Bone marrow (tissue), 2 donors: ENCODE measurements around the gene UCN2.

Source experiments
- DNase-seq, 2 donors: peaks; one replicate each; lab custom pipeline; 2025; lab: John Stamatoyannopoulos, UW

The UCN2 gene

GRCh38 chr3:48591436-48591835 lies 27.9 kb upstream of the UCN2 start:
- no peak for DNase-seq

GRCh38 chr3:48588230-48588629 lies 24.6 kb upstream of the UCN2 start:
- no peak for DNase-seq

- no peak for DNase-seq
Observed at GRCh38 chr3:48587686-48588085, 24.1 kb upstream of the UCN2 start.

- no peak for DNase-seq
Observed at GRCh38 chr3:48585411-48585810, 21.8 kb upstream of the UCN2 start.

- no peak for DNase-seq
Observed at GRCh38 chr3:48584836-48585235, 21.3 kb upstream of the UCN2 start.

- DNase-seq = no peak
Observed at GRCh38 chr3:48581621-48582481, 18.3 kb upstream of the UCN2 start.

GRCh38 chr3:48576647-48577046 lies 13.1 kb upstream of the UCN2 start:
- no peak for DNase-seq

- no peak for DNase-seq
Observed at GRCh38 chr3:48575366-48575765, 11.8 kb upstream of the UCN2 start.

GRCh38 chr3:48573973-48574585 lies 10.5 kb upstream of the UCN2 start:
- no peak for DNase-seq

- no peak for DNase-seq
Observed at GRCh38 chr3:48572517-48572916, 8.9 kb upstream of the UCN2 start.

- DNase-seq = no peak
Observed at GRCh38 chr3:48571938-48572337, 8.4 kb upstream of the UCN2 start.

- DNase-seq = no peak
Observed at GRCh38 chr3:48569808-48570450, 6.3 kb upstream of the UCN2 start.

- no peak for DNase-seq
Observed at GRCh38 chr3:48569400-48569799, 5.8 kb upstream of the UCN2 start.

GRCh38 chr3:48568476-48568875 lies 4.9 kb upstream of the UCN2 start:
- DNase-seq = no peak

GRCh38 chr3:48567500-48567899 lies 3.9 kb upstream of the UCN2 start:
- DNase-seq = no peak

GRCh38 chr3:48567090-48567489 lies 3.5 kb upstream of the UCN2 start:
- DNase-seq = no peak

GRCh38 chr3:48566401-48566760 lies 2.8 kb upstream of the UCN2 start:
- DNase-seq = no peak

GRCh38 chr3:48565591-48566400 lies 2.2 kb upstream of the UCN2 start:
- DNase-seq = peak in 1 of 2 donors; percentile 27

GRCh38 chr3:48565186-48565585 lies 1.6 kb upstream of the UCN2 start:
- no peak for DNase-seq

GRCh38 chr3:48564667-48565066 lies 1.1 kb upstream of the UCN2 start:
- no peak for DNase-seq

GRCh38 chr3:48564022-48564421 lies 441 bp upstream of the UCN2 start:
- peak in 1 of 2 donors; percentile 73 for DNase-seq

- no peak for DNase-seq
Observed at GRCh38 chr3:48562367-48563095, 1.1 kb downstream of the UCN2 start.
